GM19099 (cell line): Measurements from ENCODE around the gene ITGA3.

ENCODE experiments used
- POLR2A ChIP-seq: IDR thresholded peaks from 3 replicates; pipeline ENCODE4 v1.6.1; 2011; ENCODE audit warnings: low read depth; ENCODE audit not compliant: insufficient read length; ENCODE audit errors: extremely low read depth

The ITGA3 gene

GRCh38 chr17:50074227-50074626 is 18.3 kb downstream of the ITGA3 start:
- no peak for TF ChIP-seq POLR2A

GRCh38 chr17:50075446-50076032 is 19.6 kb downstream of the ITGA3 start:
- no peak for TF ChIP-seq POLR2A

DNA sequence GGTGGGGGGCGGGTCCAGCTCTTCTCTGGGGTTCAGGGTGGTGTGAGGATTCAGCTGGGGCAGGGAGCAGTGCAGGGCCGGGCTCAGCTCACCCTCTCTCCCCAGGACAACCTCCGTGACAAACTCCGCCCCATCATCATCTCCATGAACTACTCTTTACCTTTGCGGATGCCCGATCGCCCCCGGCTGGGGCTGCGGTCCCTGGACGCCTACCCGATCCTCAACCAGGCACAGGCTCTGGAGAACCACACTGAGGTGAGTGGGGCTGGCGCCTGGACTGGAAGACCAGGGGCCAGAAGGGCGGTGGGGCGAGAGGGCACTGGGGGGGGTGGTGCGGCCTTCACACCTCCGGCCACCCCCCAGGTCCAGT is 20.3 kb downstream of the ITGA3 start:
- TF ChIP-seq POLR2A = no peak

DNA sequence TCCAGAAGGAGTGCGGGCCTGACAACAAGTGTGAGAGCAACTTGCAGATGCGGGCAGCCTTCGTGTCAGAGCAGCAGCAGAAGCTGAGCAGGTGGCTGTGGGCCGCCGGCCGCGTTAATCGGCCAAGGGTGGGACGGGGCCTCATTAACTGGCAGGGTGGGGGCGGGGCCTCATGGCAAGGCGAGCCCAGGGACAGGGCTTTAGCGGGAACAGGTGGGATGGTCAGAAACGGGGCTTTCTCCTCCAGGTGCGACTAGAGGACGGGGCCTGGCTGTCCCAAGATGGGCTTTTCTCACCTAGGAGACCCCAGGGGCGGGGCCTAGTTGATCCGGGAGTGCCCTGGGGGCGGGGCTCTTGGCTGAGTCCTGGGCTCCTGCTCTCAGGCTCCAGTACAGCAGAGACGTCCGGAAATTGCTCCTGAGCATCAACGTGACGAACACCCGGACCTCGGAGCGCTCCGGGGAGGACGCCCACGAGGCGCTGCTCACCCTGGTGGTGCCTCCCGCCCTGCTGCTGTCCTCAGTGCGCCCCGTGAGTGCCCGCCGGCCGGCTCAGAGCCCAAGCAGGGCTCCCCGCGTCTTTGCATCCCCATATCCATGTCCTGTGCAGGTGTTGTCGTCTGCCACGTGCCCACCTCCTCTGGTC is 20.8 kb downstream of the ITGA3 start:
- TF ChIP-seq POLR2A = no peak

- TF ChIP-seq POLR2A = no peak
These were observed 22.5 kb downstream of the ITGA3 start for GRCh38 chr17:50078430-50078829.

GRCh38 chr17:50079334-50080095 is 23.6 kb downstream of the ITGA3 start:
- no peak for TF ChIP-seq POLR2A

GRCh38 chr17:50080096-50080480 is 24.2 kb downstream of the ITGA3 start:
- no peak for TF ChIP-seq POLR2A

- no peak for TF ChIP-seq POLR2A
These were observed 24.9 kb downstream of the ITGA3 start for GRCh38 chr17:50080827-50081226.

DNA sequence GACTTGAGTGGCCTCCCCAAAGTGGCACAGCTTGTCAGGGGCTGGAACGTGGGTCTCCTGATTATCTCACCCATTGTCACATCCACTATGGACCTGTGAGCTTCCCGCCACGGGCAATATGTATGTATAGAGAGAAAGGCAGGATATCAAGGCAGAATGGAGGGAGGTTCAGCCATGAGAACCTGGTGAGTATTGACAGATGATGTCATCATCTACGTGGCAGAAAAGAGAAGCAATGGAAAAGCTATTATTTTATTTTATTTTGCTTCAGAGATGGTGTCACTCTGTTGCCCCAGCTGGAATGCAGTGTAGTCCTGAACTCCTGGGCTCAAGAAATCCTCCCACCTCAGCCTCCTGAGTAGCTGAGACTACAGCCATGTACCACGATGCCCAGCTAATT is 25.8 kb downstream of the ITGA3 start:
- TF ChIP-seq POLR2A = no peak

GRCh38 chr17:50087246-50087911 is 31.5 kb downstream of the ITGA3 start:
- no peak for TF ChIP-seq POLR2A

DNA sequence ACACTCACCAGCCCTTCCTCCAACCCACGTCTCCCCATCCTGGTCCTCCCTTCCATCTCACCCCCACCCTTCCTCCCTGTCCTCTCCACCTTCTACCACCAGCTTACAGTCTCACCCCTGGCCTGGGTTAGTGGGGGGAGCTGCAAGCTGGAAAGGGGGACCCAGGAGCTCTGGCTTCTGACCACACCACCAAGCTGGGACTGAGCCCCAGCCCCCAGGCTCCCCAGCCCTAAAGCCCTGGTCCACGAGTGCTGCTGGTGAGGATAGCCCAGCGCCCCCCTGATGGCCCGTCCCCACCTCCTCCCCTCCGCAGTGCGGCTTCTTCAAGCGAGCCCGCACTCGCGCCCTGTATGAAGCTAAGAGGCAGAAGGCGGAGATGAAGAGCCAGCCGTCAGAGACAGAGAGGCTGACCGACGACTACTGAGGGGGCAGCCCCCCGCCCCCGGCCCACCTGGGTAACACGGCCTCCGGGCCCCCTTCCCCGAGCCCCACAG is 32.0 kb downstream of the ITGA3 start:
- TF ChIP-seq POLR2A = no peak

GRCh38 chr17:50088952-50089825 is 33.3 kb downstream of the ITGA3 start:
- TF ChIP-seq POLR2A = no peak

GRCh38 chr17:50090071-50090470 is 34.2 kb downstream of the ITGA3 start:
- no peak for TF ChIP-seq POLR2A
